ENCODE results near the gene PANX2. TPM values are rescaled to one million over a fixed set of nuclear protein-coding genes. Genes with fewer than 3 reads are reported as not detected.
A peak's percentile ranks its signal among the peaks of the same experiment; 100 is the strongest.

Gene PANX2
- total RNA-seq, 1 donor from 2014 or later = 0.26 TPM

- FAIRE-seq (no peak), DNase-seq (ENCODE audit: low read depth) (no peak)
- TF ChIP-seq CTCF (IDR thresholded peaks at IDR 0.05; ENCODE audit: insufficient read depth, low read length, severe bottlenecking) = no peak
- Histone ChIP-seq H3K4me3 (ENCODE audit: low read depth, low read length) (no peak overlapping the region), H3K27me3 (ENCODE audit: control insufficient read depth, insufficient read depth, low read length) (no peaks in the 10 kb centered on the region), H3K36me3 (ENCODE audit: control insufficient read depth, insufficient read depth, low read length) (peaks cover 23% of the 10 kb centered on the region)
These were observed 35.4 kb downstream of the PANX2 start for GRCh38 chr22:50205781-50206569.

- no peaks in the 10 kb centered on the region for H3K27me3 ChIP-seq (ENCODE audit: control insufficient read depth, insufficient read depth, low read length)
- no peak for DNase-seq (ENCODE audit: low read depth)
- H3K4me3 ChIP-seq (ENCODE audit: low read depth, low read length) = no peak overlapping the region
- H3K36me3 ChIP-seq (ENCODE audit: control insufficient read depth, insufficient read depth, low read length) = peaks cover 25% of the 10 kb centered on the region
- no peak for FAIRE-seq
- peak; percentile 45 for TF ChIP-seq CTCF (IDR thresholded peaks at IDR 0.05; ENCODE audit: insufficient read depth, low read length, severe bottlenecking)
These were observed 36.1 kb downstream of the PANX2 start for GRCh38 chr22:50206599-50206998.

DNA sequence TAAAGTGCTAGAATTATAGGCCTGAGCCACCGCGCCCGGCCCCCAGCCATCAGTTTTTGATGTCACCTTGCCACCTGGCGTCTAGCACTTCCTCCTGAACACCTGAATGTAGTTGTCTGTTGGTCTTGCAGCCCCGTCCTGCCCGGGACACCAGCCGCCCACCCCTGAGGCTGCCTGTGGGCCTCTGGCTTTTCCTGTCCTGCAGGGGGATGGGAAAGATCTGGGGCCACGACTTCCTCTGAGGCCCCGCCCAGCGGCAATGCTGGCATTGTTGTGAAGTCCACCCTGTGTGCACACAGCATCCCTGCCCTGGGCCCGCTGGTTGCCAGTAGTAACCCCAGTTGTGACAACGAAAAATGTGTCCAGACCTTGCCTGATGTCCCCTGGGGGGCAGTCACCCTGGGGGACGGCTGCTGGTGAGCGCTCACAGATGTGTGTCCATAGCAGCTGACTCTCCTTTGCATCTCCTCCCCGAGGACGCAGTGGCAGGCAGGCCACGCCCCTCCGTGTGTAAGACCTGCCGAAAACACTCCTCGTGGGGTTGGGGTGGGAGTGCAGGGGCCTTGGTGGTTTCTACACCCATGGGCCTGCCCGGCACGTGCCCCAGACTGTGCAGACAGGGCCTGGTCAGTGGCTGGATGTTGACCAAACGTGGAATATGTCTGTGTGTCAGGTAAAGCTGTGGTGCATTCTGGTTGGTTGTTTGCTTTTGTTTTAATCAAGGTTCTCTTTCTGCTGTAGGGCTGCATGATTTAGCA, 37.0 kb downstream of the PANX2 start:
- H3K36me3 ChIP-seq (ENCODE audit: control insufficient read depth, insufficient read depth, low read length) = peaks cover 28% of the 10 kb centered on the region
- no peak for TF ChIP-seq CTCF (IDR thresholded peaks at IDR 0.05; ENCODE audit: insufficient read depth, low read length, severe bottlenecking)
- no peak for DNase-seq (ENCODE audit: low read depth)
- no peak for FAIRE-seq
- H3K4me3 ChIP-seq (ENCODE audit: low read depth, low read length) = no peak overlapping the region
- no peaks in the 10 kb centered on the region for H3K27me3 ChIP-seq (ENCODE audit: control insufficient read depth, insufficient read depth, low read length)

DNA sequence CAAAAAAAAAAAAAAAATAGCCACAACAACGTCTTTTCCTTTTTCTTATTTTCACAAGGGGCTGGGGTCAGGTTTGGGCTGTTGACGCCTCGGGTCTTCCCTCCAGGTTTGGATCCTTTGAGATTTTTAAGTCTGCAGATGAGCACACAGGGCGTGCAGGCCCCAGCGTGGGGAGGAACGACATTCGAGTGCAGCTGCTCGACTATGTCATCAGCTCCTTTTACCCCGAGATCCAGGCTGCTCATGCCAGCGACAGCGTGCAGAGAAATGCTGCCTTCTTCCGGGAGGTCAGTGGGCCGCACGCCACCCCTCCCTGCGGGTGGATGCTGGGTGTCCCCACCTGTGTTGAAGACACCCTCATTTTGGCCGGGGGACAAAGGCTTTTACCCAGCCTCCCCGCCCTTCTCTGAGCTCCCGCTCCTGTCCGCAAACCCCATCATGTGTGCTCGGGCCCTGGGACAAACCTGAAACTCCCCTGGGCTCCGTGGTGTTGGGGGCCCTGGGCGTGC, 38.0 kb downstream of the PANX2 start:
- TF ChIP-seq CTCF (IDR thresholded peaks at IDR 0.05; ENCODE audit: insufficient read depth, low read length, severe bottlenecking) = no peak

DNA sequence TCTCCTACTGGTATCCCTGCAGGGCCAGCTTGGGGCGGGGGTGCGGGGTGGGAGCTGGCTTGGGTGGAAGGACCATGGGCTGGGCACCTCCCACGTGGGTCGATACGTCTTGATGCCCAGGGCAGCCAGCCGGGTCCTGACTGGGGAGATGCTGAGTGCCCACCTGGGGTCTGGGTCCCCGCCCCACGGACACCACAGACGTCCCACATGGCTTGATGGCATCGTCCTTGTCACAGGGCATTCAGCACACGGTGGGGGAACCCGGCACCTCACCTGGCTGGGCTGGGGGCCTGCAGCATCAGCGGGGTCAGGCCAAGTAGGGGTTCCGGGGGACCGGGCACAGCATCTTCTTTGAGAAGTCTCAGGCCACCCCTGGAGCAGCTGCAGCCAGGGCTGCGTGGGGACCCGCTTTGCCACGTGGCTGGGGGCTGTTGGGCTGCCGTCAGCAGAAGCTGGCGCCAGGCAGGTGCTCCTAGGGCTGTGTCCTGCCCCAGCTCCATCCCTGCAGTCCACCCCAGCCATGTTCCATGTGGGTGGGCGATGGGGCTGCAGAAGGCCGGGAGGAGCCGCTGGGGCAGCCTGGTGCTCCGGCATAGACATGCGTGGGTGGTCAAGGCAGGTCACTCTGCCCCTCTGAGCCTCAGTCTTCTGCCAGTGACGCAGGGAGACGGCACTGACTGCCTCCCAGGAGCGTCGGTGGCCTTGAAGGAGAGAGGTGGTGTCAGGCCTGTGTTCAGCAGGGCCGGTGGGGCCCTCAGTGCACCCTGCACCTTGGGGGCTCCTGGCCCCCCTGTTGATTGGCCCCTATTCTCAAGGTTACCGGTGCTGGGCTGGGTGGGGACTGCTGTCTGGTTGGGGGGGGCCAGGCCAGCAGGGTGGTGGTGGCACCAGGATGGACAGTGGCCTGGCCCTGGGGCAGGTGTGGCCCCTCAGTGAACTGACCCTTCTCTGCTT, 38.7 kb downstream of the PANX2 start:
- TF ChIP-seq CTCF (IDR thresholded peaks at IDR 0.05; ENCODE audit: insufficient read depth, low read length, severe bottlenecking) = no peak
- peaks cover 29% of the 10 kb centered on the region for H3K36me3 ChIP-seq (ENCODE audit: control insufficient read depth, insufficient read depth, low read length)
- H3K4me3 ChIP-seq (ENCODE audit: low read depth, low read length) = no peak overlapping the region
- H3K27me3 ChIP-seq (ENCODE audit: control insufficient read depth, insufficient read depth, low read length) = no peaks in the 10 kb centered on the region
- FAIRE-seq (no peak), DNase-seq (ENCODE audit: low read depth) (no peak)

More for the DNA sequence above, 38.0 kb downstream of the PANX2 start:
- DNase-seq (ENCODE audit: low read depth) = no peak
- no peak overlapping the region for H3K4me3 ChIP-seq (ENCODE audit: low read depth, low read length)
- no peak for FAIRE-seq
- peaks cover 29% of the 10 kb centered on the region for H3K36me3 ChIP-seq (ENCODE audit: control insufficient read depth, insufficient read depth, low read length)
- H3K27me3 ChIP-seq (ENCODE audit: control insufficient read depth, insufficient read depth, low read length) = no peaks in the 10 kb centered on the region
